H1 (cell line): ENCODE results near the gene SCYL2. TPM values are rescaled to one million over a fixed set of nuclear protein-coding genes. Genes with fewer than 3 reads are reported as not detected.

Experiments
- CTCF ChIA-PET: fragments of 300-600 bp; sonication (Branson Sonifier 250); formaldehyde crosslinking; loops from one replicate; lab custom pipeline; 2021; ENCODE audit not compliant: partially characterized antibody; lab: Charles Lee
- POLR2A ChIA-PET: fragments of 300-600 bp; sonication (Branson Sonifier 250); formaldehyde crosslinking; loops from one replicate; lab custom pipeline; 2021; ENCODE audit warnings: inconsistent platforms; ENCODE audit not compliant: partially characterized antibody; lab: Charles Lee
- DNase-seq, 2 experiments: peaks; one replicate each; pipeline versions ENCODE4 v3.0.0 to v3.0.0-alpha.2; 2010 to 2022; ENCODE audit warnings: low spot score in 2 of 2, low read depth in 1 of 2, mixed read lengths in 1 of 2
- FAIRE-seq: peaks from 2 replicates; lab custom pipeline; 2011; peaks lifted over from hg19 to GRCh38; lab: Jason Lieb, UNC
- H2AFZ ChIP-seq: 2 replicates; pipeline ENCODE4 v1.8.1; 2012; ENCODE audit warnings: low read length, inconsistent platforms
- H2AK5ac ChIP-seq: 2 replicates; pipeline ENCODE4 v1.6.1; 2013; ENCODE audit warnings: low read depth, low read length
- H2BK120ac ChIP-seq: replicated peaks from 2 replicates; pipeline ENCODE3; 2013; ENCODE audit warnings: low read depth, low read length, inconsistent platforms
- H2BK12ac ChIP-seq: 2 replicates; pipeline ENCODE4 v1.6.1; 2013; ENCODE audit warnings: low read depth, low read length
- H2BK15ac ChIP-seq: 2 replicates; pipeline ENCODE4 v1.6.1; 2013; ENCODE audit warnings: low read length
- H2BK20ac ChIP-seq: 2 replicates; pipeline ENCODE4 v1.6.1; 2013; ENCODE audit warnings: low read length
- H2BK5ac ChIP-seq: 2 replicates; pipeline ENCODE4 v1.6.1; 2013; ENCODE audit warnings: low read depth, low read length
- H3K14ac ChIP-seq: 2 replicates; pipeline ENCODE4 v1.6.1; 2013; ENCODE audit warnings: inconsistent platforms; ENCODE audit not compliant: insufficient read length
- H3K18ac ChIP-seq: 2 replicates; pipeline ENCODE4 v1.6.1; 2013; ENCODE audit warnings: low read length; ENCODE audit errors: extremely low read depth
- H3K23ac ChIP-seq: 2 replicates; pipeline ENCODE4 v1.6.1; 2013; ENCODE audit warnings: inconsistent platforms; ENCODE audit not compliant: insufficient read length
- H3K23me2 ChIP-seq: 2 replicates; pipeline ENCODE4 v1.6.1; 2013; ENCODE audit warnings: low read depth, low read length
- H3K27ac ChIP-seq: 2 replicates; pipeline ENCODE4 v1.6.1; 2011; ENCODE audit warnings: low read depth, low read length, inconsistent platforms
- H3K27me3 ChIP-seq, 4 experiments: replicated peaks in 1 of 4; 1 replicate in 1 of 4; 2 replicates in 3 of 4; pipeline versions ENCODE4 v1.6.1 to v1.8.1; 2011 to 2013; ENCODE audit warnings: low read length in 3 of 4, mild to moderate bottlenecking in 3 of 4, inconsistent platforms in 2 of 4, mixed read lengths in 2 of 4, moderate library complexity in 1 of 4; ENCODE audit not compliant: control insufficient read depth in 3 of 4, insufficient read depth in 3 of 4; ENCODE audit errors: extremely low read depth in 1 of 4
- H3K36me3 ChIP-seq, 4 experiments: 2 replicates each; pipeline versions ENCODE4 v1.6.1 to v1.8.1; 2011 to 2013; ENCODE audit warnings: mild to moderate bottlenecking in 4 of 4, low read length in 3 of 4, moderate library complexity in 2 of 4, control low read depth in 1 of 4, inconsistent platforms in 1 of 4; ENCODE audit not compliant: insufficient read depth in 4 of 4, control insufficient read depth in 2 of 4
- H3K4ac ChIP-seq: replicated peaks from 2 replicates; pipeline ENCODE3; 2013; ENCODE audit warnings: low read length, low read depth, mixed read lengths, inconsistent platforms; ENCODE audit not compliant: insufficient read length
- H3K4me1 ChIP-seq, 4 experiments: replicated peaks in 1 of 4; 1 replicate in 1 of 4; 2 replicates in 3 of 4; pipeline versions ENCODE4 v1.6.1 to v1.8.1; 2011 to 2013; ENCODE audit warnings: low read length in 3 of 4, inconsistent platforms in 2 of 4, mixed read lengths in 1 of 4; ENCODE audit not compliant: insufficient read depth in 4 of 4, control insufficient read depth in 3 of 4
- H3K4me2 ChIP-seq, 2 experiments: 2 replicates each; pipeline versions ENCODE4 v1.6.1 to v1.8.1; 2011 to 2013; ENCODE audit warnings: low read depth in 2 of 2, low read length in 2 of 2, control low read depth in 1 of 2, inconsistent platforms in 1 of 2, mild to moderate bottlenecking in 1 of 2; ENCODE audit not compliant: insufficient read depth in 1 of 2
- H3K4me3 ChIP-seq, 4 experiments: fragments of 200-600, 300-600 bp in 1 of 4; sonication (generic), shearing (Covaris generic), sonication (Bioruptor Twin) in 1 of 4; 2 replicates each; pipeline versions ENCODE4 v1.5.1 to v1.8.1; 2011 to 2016; ENCODE audit warnings: low read length in 4 of 4, low read depth in 3 of 4, control low read depth in 2 of 4, inconsistent platforms in 2 of 4, mild to moderate bottlenecking in 2 of 4, mixed read lengths in 1 of 4, moderate library complexity in 1 of 4; ENCODE audit not compliant: insufficient read depth in 2 of 4; ENCODE audit errors: extremely low read depth in 1 of 4
- H3K56ac ChIP-seq: replicated peaks from 2 replicates; pipeline ENCODE3; 2013; ENCODE audit warnings: low read depth, mild to moderate bottlenecking, mixed read lengths, low read length, inconsistent platforms; ENCODE audit not compliant: insufficient read length
- H3K79me1 ChIP-seq: 2 replicates; pipeline ENCODE4 v1.6.1; 2013; ENCODE audit warnings: low read depth, low read length, control low read depth
- H3K79me2 ChIP-seq, 2 experiments: 2 replicates each; pipeline versions ENCODE4 v1.6.1 to v1.8.1; 2012 to 2013; ENCODE audit warnings: low read length in 2 of 2, mild to moderate bottlenecking in 2 of 2, inconsistent platforms in 1 of 2; ENCODE audit not compliant: insufficient read depth in 2 of 2, control insufficient read depth in 1 of 2
- H3K9ac ChIP-seq, 4 experiments: replicated peaks in 1 of 4; 1 replicate in 1 of 4; 2 replicates in 3 of 4; pipeline versions ENCODE4 v1.6.1 to v1.8.1; 2011 to 2013; ENCODE audit warnings: low read depth in 3 of 4, low read length in 3 of 4, control low read depth in 2 of 4, mild to moderate bottlenecking in 2 of 4, moderate library complexity in 2 of 4, inconsistent platforms in 1 of 4; ENCODE audit errors: extremely low read depth in 1 of 4
- H3K9me3 ChIP-seq, 2 experiments: 2 replicates each; pipeline versions ENCODE4 v1.6.1 to v1.8.1; 2012 to 2013; ENCODE audit warnings: mild to moderate bottlenecking in 2 of 2, moderate library complexity in 2 of 2, control low read depth in 1 of 2, inconsistent platforms in 1 of 2, low read depth in 1 of 2, low read length in 1 of 2, mixed read lengths in 1 of 2; ENCODE audit not compliant: insufficient read depth in 2 of 2
- H4K20me1 ChIP-seq, 2 experiments: replicated peaks in 1 of 2; 2 replicates each; pipeline versions ENCODE3 to v1.8.1; 2011 to 2013; ENCODE audit warnings: inconsistent platforms in 2 of 2, low read length in 2 of 2, mild to moderate bottlenecking in 1 of 2; ENCODE audit not compliant: insufficient read depth in 2 of 2, control insufficient read depth in 1 of 2
- H4K5ac ChIP-seq: 2 replicates; pipeline ENCODE4 v1.6.1; 2013; ENCODE audit warnings: low read length, low read depth, mixed read lengths, inconsistent platforms; ENCODE audit not compliant: insufficient read length
- H4K8ac ChIP-seq: 2 replicates; pipeline ENCODE4 v1.8.0; 2013; ENCODE audit warnings: mild to moderate bottlenecking, moderate library complexity, low read length, inconsistent platforms; ENCODE audit not compliant: insufficient read depth; ENCODE audit errors: extremely low read depth
- H4K91ac ChIP-seq: replicated peaks from 2 replicates; pipeline ENCODE3; 2013; ENCODE audit warnings: low read length, mixed read lengths, inconsistent platforms; ENCODE audit not compliant: insufficient read length
- BACH1 ChIP-seq: IDR thresholded peaks from 2 replicates; pipeline ENCODE4 v1.6.1; 2012; ENCODE audit warnings: low read length, improper control_type of control experiment
- BCL11A ChIP-seq, 2 experiments: IDR thresholded peaks; one replicate each; pipeline ENCODE4 v1.6.1; 2011; ENCODE audit warnings: low read depth in 2 of 2, low read length in 2 of 2, mild to moderate bottlenecking in 2 of 2
- CBX8 ChIP-seq: fragments of 300-800, 300-1000 bp; sonication (generic); IDR thresholded peaks from 2 replicates; pipeline ENCODE4 v1.7.1; 2016; ENCODE audit warnings: low read depth, low read length, borderline replicate concordance
- CHD1 ChIP-seq: IDR thresholded peaks from 2 replicates; pipeline ENCODE4 v1.6.1; 2012; ENCODE audit warnings: low read depth, low read length, improper control_type of control experiment
- CHD2 ChIP-seq: IDR thresholded peaks from 2 replicates; pipeline ENCODE4 v1.6.1; 2012; ENCODE audit warnings: low read length, improper control_type of control experiment
- CREB1 ChIP-seq: IDR thresholded peaks from 2 replicates; pipeline ENCODE4 v1.6.1; 2012; ENCODE audit warnings: inconsistent platforms
- GABPA ChIP-seq: IDR thresholded peaks from 2 replicates; pipeline ENCODE4 v1.6.1; 2011; ENCODE audit warnings: mild to moderate bottlenecking, low read length, moderate library complexity, borderline replicate concordance; ENCODE audit not compliant: insufficient read depth
- NANOG ChIP-seq: IDR thresholded peaks from 2 replicates; pipeline ENCODE4 v1.6.1; 2011; ENCODE audit warnings: low read length, low read depth, mild to moderate bottlenecking, inconsistent platforms; ENCODE audit not compliant: insufficient read depth, poor library complexity, severe bottlenecking
- POLR2AphosphoS5 ChIP-seq: IDR thresholded peaks from 2 replicates; pipeline ENCODE4 v1.6.1; 2011; ENCODE audit warnings: low read depth, low read length
- RAD21 ChIP-seq, 2 experiments: IDR thresholded peaks in 1 of 2; conservative IDR thresholded peaks in 1 of 2; 2 replicates each; pipeline ENCODE4 v1.6.1; 2011; ENCODE audit warnings: low read depth in 2 of 2, low read length in 2 of 2, improper control_type of control experiment in 1 of 2, inconsistent platforms in 1 of 2, mild to moderate bottlenecking in 1 of 2, moderate library complexity in 1 of 2
- SIN3A ChIP-seq, 2 experiments: IDR thresholded peaks in 1 of 2; conservative IDR thresholded peaks in 1 of 2; 2 replicates each; pipeline ENCODE4 v1.6.1; 2011 to 2012; ENCODE audit warnings: low read length in 2 of 2, improper control_type of control experiment in 1 of 2, low read depth in 1 of 2, mild to moderate bottlenecking in 1 of 2
- SIX5 ChIP-seq: IDR thresholded peaks from 2 replicates; pipeline ENCODE4 v1.6.1; 2011; ENCODE audit warnings: mild to moderate bottlenecking, low read depth, low read length
- SP1 ChIP-seq: IDR thresholded peaks from 2 replicates; pipeline ENCODE4 v1.6.1; 2011; ENCODE audit warnings: low read depth, low read length
- TAF1 ChIP-seq: IDR thresholded peaks from 2 replicates; pipeline ENCODE4 v1.6.1; 2011; ENCODE audit warnings: mild to moderate bottlenecking, low read depth, low read length
- TBP ChIP-seq: IDR thresholded peaks from 2 replicates; pipeline ENCODE4 v1.6.1; 2011; ENCODE audit warnings: low read depth, low read length, improper control_type of control experiment
- TCF12 ChIP-seq: IDR thresholded peaks from 2 replicates; pipeline ENCODE4 v1.6.1; 2011; ENCODE audit warnings: low read depth, mild to moderate bottlenecking, low read length
- WGBS, 2 experiments: shearing (Covaris generic) in 1 of 2; methylation state at CpG; one replicate each; pipeline versions ENCODE4 v1.1.6 to v1.1.7; 2013 to 2015; ENCODE audit warnings: low lambda C conversion rate in 2 of 2, mixed read lengths in 2 of 2, inconsistent platforms in 1 of 2, low coverage in 1 of 2, missing lambda C conversion rate in 1 of 2; ENCODE audit not compliant: insufficient replicate concordance in 2 of 2, insufficient coverage in 1 of 2, insufficient read length in 1 of 2; ENCODE audit errors: extremely low coverage in 1 of 2, missing lambda C conversion rate in 1 of 2; 5-methylcytosine and 5-hydroxymethylcytosine counted together
- polyA plus RNA-seq, 7 experiments: library from polyadenylated mRNA; depleted of rRNA in 3 of 7; stranded (reverse) in 5 of 7; unstranded in 2 of 7; fragments of >200 nt in 5 of 7; fragments of 200-250 nt in 2 of 7; gene quantifications; 1 replicate in 5 of 7; 2 replicates in 1 of 7; 4 replicates in 1 of 7; pipeline versions ENCODE4 v1.2.1 to v1.2.3, GENCODE V29; 2011 to 2013; ENCODE audit warnings: missing spikeins in 2 of 7, mixed read lengths in 2 of 7
- total RNA-seq: library from RNA; stranded (reverse); fragmentation: NEBNext Ultra II Directional; extraction: Animal tissue kit (Norgen Biotek cat#: 25700); gene quantifications from 2 replicates; pipeline ENCODE4 v1.2.1, GENCODE V29; 2021

Gene SCYL2
- total and polyA plus RNA-seq, 2 of the 8 experiments (the other 6 are each of a cell fraction or from before 2014, with no cell fraction given) = 8.9 to 48.7 TPM

DNA sequence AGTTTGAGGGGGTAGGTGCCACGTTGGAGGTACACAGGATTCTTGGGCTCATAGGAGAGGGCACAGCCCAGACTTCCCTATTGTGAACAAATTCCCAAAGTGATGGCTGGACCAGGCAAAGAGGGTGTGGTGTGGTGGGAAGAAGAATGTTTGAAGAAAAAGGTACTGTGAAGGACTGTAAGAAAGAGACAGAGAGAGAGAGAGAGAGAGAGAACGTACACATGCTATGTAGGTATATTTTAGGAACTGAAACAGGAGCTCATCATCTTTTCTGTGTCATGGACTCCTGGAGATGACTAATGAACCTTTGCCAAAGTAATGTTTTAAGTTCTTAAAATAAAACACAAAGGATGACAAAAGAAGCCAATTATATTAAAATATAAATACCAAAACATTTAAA, 114.4 kb downstream of the SCYL2 start:
- Histone ChIP-seq H2BK120ac (no peak overlapping the region), H3K27me3 (no peaks in the 10 kb centered on the region), H3K14ac (no peak overlapping the region), H2BK5ac (no peak overlapping the region), H3K27ac (no peak overlapping the region), H2BK12ac (no peak overlapping the region), H3K4me1 (no peaks in the 10 kb centered on the region), H3K18ac (no peak overlapping the region), H3K9ac (no peak overlapping the region), H3K4ac (no peak overlapping the region), H3K36me3 (no peaks in the 10 kb centered on the region), H3K9me3 (no peaks in the 10 kb centered on the region), H4K91ac (no peak overlapping the region), H2BK20ac (no peak overlapping the region), H4K8ac (no peak overlapping the region), H2AK5ac (no peak overlapping the region), H3K4me2 (no peak overlapping the region), H2AFZ (no peak overlapping the region), H3K23ac (no peak overlapping the region), H3K4me3 (no peak overlapping the region), H2BK15ac (no peak overlapping the region), H4K20me1 (no peaks in the 10 kb centered on the region), H3K23me2 (no peaks in the 10 kb centered on the region), H3K79me1 (no peaks in the 10 kb centered on the region), H4K5ac (no peak overlapping the region), H3K79me2 (no peaks in the 10 kb centered on the region), H3K56ac (no peak overlapping the region)
- WGBS, 2 experiments = 92% methylated on average over 2 of the region's 2 CpGs; no CpG with 5 or more reads in 1 of the 2 experiments
- POLR2A ChIA-PET = no interaction called here
- CTCF ChIA-PET = interaction anchor here (1.0 to 1.5 kb wide), 3 partner anchors 23 to 174 kb away, joined by 4 to 5 read pairs (median 4); no protein-coding TSS in a partner anchor
- no peak for FAIRE-seq
- no peak for DNase-seq
- no peak for TF ChIP-seq POLR2AphosphoS5
- TF ChIP-seq TBP = no peak
- no peak for TF ChIP-seq BACH1
- TF ChIP-seq NANOG = no peak
- TF ChIP-seq RAD21 (IDR thresholded peaks at IDR 0.05 in 1 of 2, conservative IDR thresholded peaks at IDR 0.05 in 1 of 2; ENCODE audit: low read depth in 2 of 2, low read length in 2 of 2) = no peak
- TF ChIP-seq SIX5 = no peak
- no peak for TF ChIP-seq BCL11A (IDR thresholded peaks at IDR 0.05; ENCODE audit: low read depth in 2 of 2, low read length in 2 of 2)
- no peak for TF ChIP-seq CBX8
- TF ChIP-seq TAF1 = no peak
- no peak for TF ChIP-seq GABPA
- TF ChIP-seq SP1 = no peak
- TF ChIP-seq SIN3A (conservative IDR thresholded peaks at IDR 0.05 in 1 of 2, IDR thresholded peaks at IDR 0.05 in 1 of 2; ENCODE audit: low read depth in 1 of 2, low read length in 2 of 2) = no peak
- no peak for TF ChIP-seq CHD1
- TF ChIP-seq CREB1 = no peak
- no peak for TF ChIP-seq TCF12
- no peak for TF ChIP-seq CHD2
